Heart left ventricle (tissue), 13 donors: ENCODE data around the gene PILRB.
"Not testable (repeated sequence)": the region's sequence is repeated elsewhere in the genome, so short reads cannot be mapped to it uniquely, and the experiment has no call there.

Experiments used
- CTCF ChIP-seq, 12 donors: fragments of 200-600 bp; sonication (generic) in 4 of 12; IDR thresholded peaks; one replicate each; pipeline versions ENCODE4 v1.5.0 to v1.8.0; 2018 to 2022; ENCODE audit warnings: antibody characterized with exemption in 12 of 12, mild to moderate bottlenecking in 5 of 12
- POLR2A ChIP-seq, 2 donors: fragments of 450-650 bp; IDR thresholded peaks; one replicate each; pipeline ENCODE4 v1.6.1; 2017; ENCODE audit warnings: antibody characterized with exemption in 2 of 2, mild to moderate bottlenecking in 2 of 2, moderate library complexity in 2 of 2
- donor health status: ischemic (EF 13 %, LVEDD 7.1; RV severe dilation, severe dysfunction).
- donor health status: DM: no; HTN: yes; CAD: no.
- donor health status: DM: no; HTN: no; CAD: no.
- donor health status: ischemic (EF 25% LVEDD 6.9; RV normal size, moderate dysfunction).
- donor health status: ischemic (EF 25% LVEDD 5.7; RV mildly dilated, moderate dysfunction).
- donor health status: ischemic (EF 35%, LVEDD 5.7; RV mildly dilated, moderate dysfunction).
- donor health status: nonischemic (EF 11% LVEDD 7.7; RV severe dilation, severe dysfunction).
- donor health status: DM: yes; HTN: yes; CAD: no.
- donor health status: PGD.
- donor health status: ischemic (EF 29% LVEDD 5.4; RV normal size, mild dysfunction).
- donor health status: nonischemic (EF 23%, LVEDD 6.1; RV moderate dilation, normal function).

GRCh38 chr7:100345288-100345672 lies 12.6 kb upstream of the PILRB start:
- TF ChIP-seq CTCF (IDR thresholded peaks at IDR 0.05), result peak; percentile 35 to 69 (median 56)
- TF ChIP-seq POLR2A (IDR thresholded peaks at IDR 0.05), result not testable (repeated sequence)
